ENCODE data around the gene JOSD2. TPM values are rescaled to one million over a fixed set of nuclear protein-coding genes. Genes with fewer than 3 reads are reported as not detected.
A peak's percentile ranks its signal among the peaks of the same experiment; 100 is the strongest.

Gene JOSD2
- total RNA-seq, 1 donor from 2014 or later = 19.1 TPM

GRCh38 chr19:50496189-50497021 lies 14.6 kb downstream of the JOSD2 start:
- H3K4me1 Mint-ChIP-seq (ENCODE audit: low read depth, unreplicated experiment) = peaks cover 11% of the 10 kb centered on the region
- TF ChIP-seq CTCF (IDR thresholded peaks at IDR 0.05; ENCODE audit: partially characterized antibody, unreplicated experiment) = no peak
- peaks cover 6% of the 10 kb centered on the region for H3K9me3 Mint-ChIP-seq (ENCODE audit: unreplicated experiment)
- H3K4me3 Mint-ChIP-seq (ENCODE audit: unreplicated experiment) = peak overlapping the region; percentile 14
- peaks cover 6% of the 10 kb centered on the region for H3K36me3 Mint-ChIP-seq (ENCODE audit: unreplicated experiment)
- peak; percentile 67 for DNase-seq
- H3K27me3 Mint-ChIP-seq (ENCODE audit: unreplicated experiment) = peaks cover 9% of the 10 kb centered on the region
- peak overlapping the region; percentile 28 for H3K27ac Mint-ChIP-seq (ENCODE audit: unreplicated experiment)

GRCh38 chr19:50495020-50495531 lies 15.9 kb downstream of the JOSD2 start:
- Mint-ChIP-seq H3K36me3 (ENCODE audit: unreplicated experiment) (peaks cover 6% of the 10 kb centered on the region), H3K4me1 (ENCODE audit: low read depth, unreplicated experiment) (peaks cover 19% of the 10 kb centered on the region), H3K27ac (ENCODE audit: unreplicated experiment) (peak overlapping the region; percentile 6), H3K4me3 (ENCODE audit: unreplicated experiment) (no peak overlapping the region), H3K27me3 (ENCODE audit: unreplicated experiment) (peaks cover 10% of the 10 kb centered on the region), H3K9me3 (ENCODE audit: unreplicated experiment) (peaks cover 7% of the 10 kb centered on the region)
- TF ChIP-seq CTCF (IDR thresholded peaks at IDR 0.05; ENCODE audit: partially characterized antibody, unreplicated experiment) = no peak
- no peak for DNase-seq

GRCh38 chr19:50494186-50495019 lies 16.6 kb downstream of the JOSD2 start:
- Mint-ChIP-seq H3K4me3 (ENCODE audit: unreplicated experiment) (no peak overlapping the region), H3K36me3 (ENCODE audit: unreplicated experiment) (peaks cover 6% of the 10 kb centered on the region), H3K9me3 (ENCODE audit: unreplicated experiment) (peaks cover 9% of the 10 kb centered on the region), H3K4me1 (ENCODE audit: low read depth, unreplicated experiment) (peaks cover 19% of the 10 kb centered on the region), H3K27me3 (ENCODE audit: unreplicated experiment) (peaks cover 13% of the 10 kb centered on the region), H3K27ac (ENCODE audit: unreplicated experiment) (no peak overlapping the region)
- no peak for TF ChIP-seq CTCF (IDR thresholded peaks at IDR 0.05; ENCODE audit: partially characterized antibody, unreplicated experiment)
- DNase-seq = no peak

- H3K27me3 Mint-ChIP-seq (ENCODE audit: unreplicated experiment) = peaks cover 15% of the 10 kb centered on the region
- peaks cover 21% of the 10 kb centered on the region for H3K4me1 Mint-ChIP-seq (ENCODE audit: low read depth, unreplicated experiment)
- H3K36me3 Mint-ChIP-seq (ENCODE audit: unreplicated experiment) = peaks cover 6% of the 10 kb centered on the region
- H3K9me3 Mint-ChIP-seq (ENCODE audit: unreplicated experiment) = peaks cover 11% of the 10 kb centered on the region
- no peak overlapping the region for H3K4me3 Mint-ChIP-seq (ENCODE audit: unreplicated experiment)
- DNase-seq = no peak
- TF ChIP-seq CTCF (IDR thresholded peaks at IDR 0.05; ENCODE audit: partially characterized antibody, unreplicated experiment) = no peak
- no peak overlapping the region for H3K27ac Mint-ChIP-seq (ENCODE audit: unreplicated experiment)
Observed at GRCh38 chr19:50493171-50493570, 17.8 kb downstream of the JOSD2 start.
